Measurements from ENCODE around the gene PLPP1.

GRCh38 chr5:55569513-55569865 is 34.7 kb upstream of the PLPP1 start:
- TF ChIP-seq CTCF (IDR thresholded peaks at IDR 0.05) (no peak), POLR2A (IDR thresholded peaks at IDR 0.05) (no peak)

Data from testis (tissue), 2 donors.